HTERT RPE-1 (cell line): ENCODE measurements around the gene TMPRSS15.
"Not testable (repeated sequence)": the region's sequence is repeated elsewhere in the genome, so short reads cannot be mapped to it uniquely, and the experiment has no call there.

Experiments
- in situ Hi-C: fragments of 300-500 bp; cut with MboI; formaldehyde crosslinking; loops from 4 replicates; pipeline ENCODE4 v1.14.3; 2020; ENCODE audit warnings: low sequenced_read_pairs

Gene TMPRSS15

GRCh38 chr21:18403735-18404450 lies at the start of gene TMPRSS15:
Gene TMPRSS15 (minus strand): TSS chr21:18403785. CDS start chr21:18403622, 163 bp downstream.
- in situ Hi-C loops, result no loop called here

- in situ Hi-C loops, result no loop called here
These were observed 48.1 kb upstream of the TMPRSS15 start for GRCh38 chr21:18451670-18452069.

- in situ Hi-C loops, result no loop called here
These were observed 46.3 kb upstream of the TMPRSS15 start for GRCh38 chr21:18449605-18450550.

GRCh38 chr21:18443701-18444100 lies 40.1 kb upstream of the TMPRSS15 start:
- in situ Hi-C loops, result no loop called here

- in situ Hi-C loops, result no loop called here
These were observed 39.5 kb upstream of the TMPRSS15 start for GRCh38 chr21:18443085-18443484.

- in situ Hi-C loops, result no loop called here
These were observed 26.8 kb upstream of the TMPRSS15 start for GRCh38 chr21:18430341-18430740.

GRCh38 chr21:18424276-18424675 lies 20.7 kb upstream of the TMPRSS15 start:
- in situ Hi-C loops, result no loop called here

- in situ Hi-C loops, result no loop called here
These were observed 13.7 kb upstream of the TMPRSS15 start for GRCh38 chr21:18417141-18417790.

- in situ Hi-C loops, result no loop called here
These were observed 8.0 kb upstream of the TMPRSS15 start for GRCh38 chr21:18411565-18411964.

- in situ Hi-C loops, result no loop called here
These were observed 6.0 kb upstream of the TMPRSS15 start for GRCh38 chr21:18409579-18409978.

GRCh38 chr21:18398843-18399242 lies 4.7 kb downstream of the TMPRSS15 start:
- in situ Hi-C loops, result no loop called here

GRCh38 chr21:18387994-18388393 lies 15.6 kb downstream of the TMPRSS15 start:
- in situ Hi-C loops, result no loop called here

GRCh38 chr21:18384771-18385170 lies 18.8 kb downstream of the TMPRSS15 start:
- in situ Hi-C loops, result no loop called here

- in situ Hi-C loops, result not testable (repeated sequence)
These were observed 20.5 kb downstream of the TMPRSS15 start for GRCh38 chr21:18382934-18383619.

- in situ Hi-C loops, result no loop called here
These were observed 21.4 kb downstream of the TMPRSS15 start for GRCh38 chr21:18382141-18382540.

GRCh38 chr21:18373606-18374005 lies 30.0 kb downstream of the TMPRSS15 start:
- in situ Hi-C loops, result no loop called here

- in situ Hi-C loops, result no loop called here
These were observed 33.3 kb downstream of the TMPRSS15 start for GRCh38 chr21:18370301-18370700.

GRCh38 chr21:18369115-18369514 lies 34.5 kb downstream of the TMPRSS15 start:
- in situ Hi-C loops, result no loop called here

- in situ Hi-C loops, result no loop called here
These were observed 35.4 kb downstream of the TMPRSS15 start for GRCh38 chr21:18368205-18368604.

- in situ Hi-C loops, result no loop called here
These were observed 46.8 kb downstream of the TMPRSS15 start for GRCh38 chr21:18356801-18357200.

GRCh38 chr21:18354947-18355346 lies 48.6 kb downstream of the TMPRSS15 start:
- in situ Hi-C loops, result no loop called here
